Measurements from ENCODE around the gene WDR18. TPM values are rescaled to one million over a fixed set of nuclear protein-coding genes. Genes with fewer than 3 reads are reported as not detected.

WDR18 gene
- total RNA-seq, 1 experiment from 2014 or later, result 94.7 TPM

DNA sequence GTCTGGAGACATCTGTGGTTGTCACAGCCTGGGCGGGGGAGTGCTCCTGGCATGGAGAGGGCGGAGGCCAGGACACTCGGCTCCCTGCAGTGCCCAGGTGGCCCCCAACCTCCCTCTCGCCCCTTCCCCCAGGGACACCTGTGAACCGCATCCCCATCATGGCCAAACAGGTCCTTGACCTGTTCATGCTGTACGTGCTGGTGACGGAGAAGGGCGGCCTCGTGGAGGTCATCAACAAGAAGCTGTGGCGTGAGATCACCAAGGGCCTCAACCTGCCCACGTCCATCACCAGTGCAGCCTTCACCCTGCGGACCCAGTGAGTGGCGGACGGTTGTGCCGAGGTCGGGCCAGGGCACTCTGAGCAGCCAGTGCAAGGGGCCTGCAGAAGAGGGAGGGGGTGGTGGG lies 20.0 kb upstream of the WDR18 start:
- Histone ChIP-seq H3K4ac (ENCODE audit: low read depth, low read length) (no peak overlapping the region), H2BK5ac (ENCODE audit: insufficient read length, low read length) (no peak overlapping the region), H3K27ac (ENCODE audit: insufficient read length, low read depth, low read length) (no peak overlapping the region), H4K8ac (replicated peaks; ENCODE audit: insufficient read length, low read depth, low read length) (no peak overlapping the region), H2BK12ac (ENCODE audit: insufficient read length, low read depth, low read length) (no peak overlapping the region), H3K27me3 (ENCODE audit: insufficient read depth, low read length) (no peaks in the 10 kb centered on the region), H3K23ac (ENCODE audit: insufficient read length, low read depth, low read length) (no peak overlapping the region), H2AK5ac (ENCODE audit: insufficient read length, low read length) (no peak overlapping the region), H4K91ac (ENCODE audit: insufficient read length, low read depth, low read length) (no peak overlapping the region), H2BK20ac (ENCODE audit: low read depth, low read length, poor library complexity, severe bottlenecking) (no peak overlapping the region), H3K9ac (ENCODE audit: extremely low read depth, insufficient read length, low read length) (no peak overlapping the region), H3K14ac (ENCODE audit: insufficient read depth, low read length) (no peak overlapping the region), H3K79me1 (ENCODE audit: insufficient read depth, low read depth, low read length, poor library complexity, severe bottlenecking) (no peaks in the 10 kb centered on the region), H3K9me3 (ENCODE audit: control insufficient read depth, low read depth, low read length) (no peaks in the 10 kb centered on the region), H3K4me2 (ENCODE audit: insufficient read depth, insufficient read length, low read length) (no peak overlapping the region), H3K56ac (ENCODE audit: insufficient read length, low read depth, low read length) (no peak overlapping the region), H4K5ac (ENCODE audit: insufficient read length, low read depth, low read length) (no peak overlapping the region), H4K20me1 (ENCODE audit: control insufficient read depth, insufficient read depth, insufficient read length) (no peaks in the 10 kb centered on the region), H2BK120ac (ENCODE audit: low read depth, low read length, poor library complexity, severe bottlenecking) (no peak overlapping the region), H3K23me2 (ENCODE audit: insufficient read length, low read depth, low read length, poor library complexity, severe bottlenecking) (no peaks in the 10 kb centered on the region), H3T11ph (ENCODE audit: low read length) (no peak overlapping the region), H3K4me1 (ENCODE audit: insufficient read depth, low read length) (no peaks in the 10 kb centered on the region), H2BK15ac (ENCODE audit: low read depth, low read length) (no peak overlapping the region), H3K18ac (ENCODE audit: insufficient read length, low read depth, low read length) (no peak overlapping the region), H2AFZ (ENCODE audit: low read length) (no peak overlapping the region), H3K79me2 (ENCODE audit: insufficient read depth, low read length) (no peaks in the 10 kb centered on the region)
- H3K36me3 Mint-ChIP-seq (ENCODE audit: insufficient read depth in 1 of 3, low read depth in 3 of 3), result peaks cover 42 to 72% (median 60%) of the 10 kb centered on the region in 3 experiments
- H3K27ac Mint-ChIP-seq, result no peak overlapping the region
- TF ChIP-seq, protein P1, sequence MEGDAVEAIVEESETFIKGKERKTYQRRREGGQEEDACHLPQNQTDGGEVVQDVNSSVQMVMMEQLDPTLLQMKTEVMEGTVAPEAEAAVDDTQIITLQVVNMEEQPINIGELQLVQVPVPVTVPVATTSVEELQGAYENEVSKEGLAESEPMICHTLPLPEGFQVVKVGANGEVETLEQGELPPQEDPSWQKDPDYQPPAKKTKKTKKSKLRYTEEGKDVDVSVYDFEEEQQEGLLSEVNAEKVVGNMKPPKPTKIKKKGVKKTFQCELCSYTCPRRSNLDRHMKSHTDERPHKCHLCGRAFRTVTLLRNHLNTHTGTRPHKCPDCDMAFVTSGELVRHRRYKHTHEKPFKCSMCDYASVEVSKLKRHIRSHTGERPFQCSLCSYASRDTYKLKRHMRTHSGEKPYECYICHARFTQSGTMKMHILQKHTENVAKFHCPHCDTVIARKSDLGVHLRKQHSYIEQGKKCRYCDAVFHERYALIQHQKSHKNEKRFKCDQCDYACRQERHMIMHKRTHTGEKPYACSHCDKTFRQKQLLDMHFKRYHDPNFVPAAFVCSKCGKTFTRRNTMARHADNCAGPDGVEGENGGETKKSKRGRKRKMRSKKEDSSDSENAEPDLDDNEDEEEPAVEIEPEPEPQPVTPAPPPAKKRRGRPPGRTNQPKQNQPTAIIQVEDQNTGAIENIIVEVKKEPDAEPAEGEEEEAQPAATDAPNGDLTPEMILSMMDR (conservative IDR thresholded peaks at IDR 0.05), result no peak
- DNase-seq, result no peak
- no peak overlapping the region for H3K4me3 Mint-ChIP-seq
- H3K9me3 Mint-ChIP-seq, result peaks cover 4 to 11% of the 10 kb centered on the region in 2 experiments; a peak in 4 of 5 replicates
- H3K27me3 Mint-ChIP-seq (ENCODE audit: low read depth), result no peaks in the 10 kb centered on the region
- H3K4me1 Mint-ChIP-seq, result peaks cover 2 to 25% of the 10 kb centered on the region in 2 experiments
- WGBS (ENCODE audit: extremely low coverage, insufficient read length, low lambda C conversion rate), result no CpG with 5 or more reads among the region's 16 CpGs

Measured in H9 (cell line).